H54 (cell line): ENCODE measurements around the gene OR1K1.
"Not testable (repeated sequence)": the region's sequence is repeated elsewhere in the genome, so short reads cannot be mapped to it uniquely, and the experiment has no call there.

ENCODE experiments used
- DNase-seq: peaks from one replicate; pipeline ENCODE4 v3.0.0; 2011; ENCODE audit warnings: low spot score, mixed read lengths; ENCODE audit not compliant: insufficient read length
- FAIRE-seq: peaks from 3 replicates; lab custom pipeline; 2011; peaks lifted over from hg19 to GRCh38; lab: Jason Lieb, UNC
- POLR2A ChIP-seq: IDR thresholded peaks from 2 replicates; pipeline ENCODE4 v1.6.1; 2011; ENCODE audit warnings: low read depth, mild to moderate bottlenecking, low read length

OR1K1 gene

DNA sequence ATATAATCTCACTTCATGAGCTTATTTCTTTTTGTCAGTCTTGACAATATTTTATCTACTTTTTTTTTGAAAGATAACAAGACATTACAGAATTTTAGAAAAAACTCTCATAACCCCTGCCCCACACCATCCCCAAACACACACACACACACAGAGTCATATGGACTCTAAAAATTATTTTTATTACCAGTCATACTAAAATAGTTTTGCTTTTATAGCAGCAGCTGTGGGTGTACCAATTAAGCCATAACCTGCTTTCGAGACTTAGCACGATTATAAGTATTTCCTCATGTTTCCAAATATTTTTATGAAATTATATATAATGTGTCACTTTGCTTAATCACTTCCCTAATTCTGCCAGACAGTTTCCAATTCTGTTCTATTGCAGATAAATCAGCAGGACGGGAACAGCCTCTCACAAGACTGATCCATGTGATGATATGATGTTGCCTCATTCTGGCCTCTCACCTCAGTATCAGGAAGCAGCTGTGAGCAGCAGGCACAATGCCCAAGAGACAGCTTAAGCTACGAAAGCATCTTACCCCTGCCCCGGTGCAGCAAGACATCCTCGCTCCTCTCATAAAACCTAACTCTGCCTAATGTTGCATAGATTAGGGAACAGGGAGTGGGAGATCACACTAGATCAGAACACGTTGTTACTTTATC, 21.5 kb downstream of the OR1K1 start:
- DNase-seq (no peak), FAIRE-seq (no peak)
- no peak for TF ChIP-seq POLR2A

DNA sequence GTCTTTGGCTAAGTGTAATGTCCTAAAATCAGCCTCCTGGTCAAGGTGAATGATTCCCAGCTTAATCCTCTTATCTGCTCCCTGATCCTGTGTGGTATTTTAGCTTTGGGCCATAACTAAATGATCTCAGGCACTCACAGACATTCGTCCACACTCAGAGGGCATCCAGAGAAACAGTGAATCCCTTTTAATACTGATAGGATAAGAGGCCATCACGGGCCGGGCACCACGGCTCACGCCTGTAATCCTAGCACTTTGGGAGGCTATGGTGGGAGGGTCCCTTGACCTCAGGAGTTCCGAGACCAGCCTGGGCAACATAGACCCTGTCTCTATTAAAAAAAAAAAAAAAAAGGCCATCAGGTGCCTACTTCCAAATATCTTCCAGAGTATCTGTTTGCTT, 22.1 kb downstream of the OR1K1 start:
- FAIRE-seq, result no peak

DNA sequence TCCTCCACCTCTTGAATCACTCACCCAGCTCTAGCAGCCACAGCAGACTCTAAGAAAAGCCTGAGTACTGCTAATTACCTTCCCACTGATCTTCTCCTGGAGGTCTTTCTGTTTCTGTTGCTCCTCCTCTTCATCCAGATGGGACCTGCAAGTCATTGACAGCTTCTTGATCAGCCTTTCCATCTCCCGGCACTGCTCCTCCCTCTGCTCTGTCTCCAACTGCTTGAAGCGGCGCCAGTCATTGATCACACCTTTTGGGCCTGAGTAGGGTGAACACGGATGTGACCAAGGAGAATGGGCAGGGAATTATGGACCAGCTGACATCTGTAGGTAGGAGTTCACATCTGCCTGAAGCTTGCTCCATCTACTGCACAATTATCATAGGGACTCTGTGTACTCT, 23.0 kb downstream of the OR1K1 start:
- TF ChIP-seq POLR2A, result no peak
- FAIRE-seq, result no peak
- no peak for DNase-seq

More for the DNA sequence above, 22.1 kb downstream of the OR1K1 start:
- no peak for TF ChIP-seq POLR2A
- no peak for DNase-seq

DNA sequence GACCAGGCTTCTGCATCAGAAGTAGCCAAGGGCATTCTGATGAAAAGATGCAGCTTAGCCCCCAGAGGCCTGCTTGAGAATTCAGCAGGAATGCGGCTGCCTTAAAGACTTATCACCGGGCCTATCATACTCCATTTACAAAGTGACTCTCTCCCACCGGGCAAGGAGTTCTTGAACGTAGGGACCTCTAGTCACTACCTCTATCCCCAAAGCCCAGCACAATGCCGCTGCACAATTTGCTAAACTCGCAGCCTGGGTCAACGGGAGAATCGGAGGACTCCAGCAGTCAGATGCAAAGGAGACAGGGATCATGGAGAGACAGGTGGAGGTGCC, 27.8 kb downstream of the OR1K1 start:
- no peak for FAIRE-seq
- peak; percentile 35 for DNase-seq
- no peak for TF ChIP-seq POLR2A

DNA sequence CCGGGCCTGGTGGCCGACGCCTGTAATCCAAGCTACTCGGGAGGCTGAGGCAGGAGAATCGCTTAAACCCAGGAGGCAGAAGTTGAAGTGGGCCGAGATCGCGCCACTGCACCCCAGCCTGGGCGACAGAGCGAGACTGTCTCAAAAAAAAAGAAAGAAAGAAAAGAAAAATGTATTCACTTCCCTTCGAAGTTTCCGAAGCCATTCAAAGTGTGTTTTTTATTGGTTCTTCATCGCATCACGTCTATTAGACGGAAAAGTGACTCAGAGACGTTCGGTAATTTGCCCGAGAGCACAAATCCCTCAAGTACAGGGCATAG, 29.0 kb downstream of the OR1K1 start:
- not testable (repeated sequence) for DNase-seq, FAIRE-seq

DNA sequence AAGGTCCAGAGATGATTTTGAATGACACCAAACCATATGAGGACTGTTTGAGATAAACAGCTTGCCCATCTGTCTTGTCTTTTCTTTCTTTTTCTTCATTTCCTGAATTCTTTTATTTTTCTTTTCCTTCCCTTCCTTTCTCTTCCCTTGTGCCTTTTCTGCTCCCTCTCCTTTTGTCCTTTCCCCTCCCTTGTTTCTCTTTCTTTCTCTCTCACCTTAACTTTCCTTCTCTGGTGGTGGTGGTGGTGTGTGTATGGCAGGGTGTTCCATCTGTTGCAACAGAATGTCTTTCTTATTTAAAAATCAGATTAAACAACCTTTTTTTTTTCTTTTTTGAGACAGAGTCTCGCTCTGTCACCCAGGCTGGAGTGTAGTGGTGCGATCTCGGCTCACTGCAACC, 32.3 kb downstream of the OR1K1 start:
- no peak for DNase-seq
- no peak for TF ChIP-seq POLR2A
- no peak for FAIRE-seq

DNA sequence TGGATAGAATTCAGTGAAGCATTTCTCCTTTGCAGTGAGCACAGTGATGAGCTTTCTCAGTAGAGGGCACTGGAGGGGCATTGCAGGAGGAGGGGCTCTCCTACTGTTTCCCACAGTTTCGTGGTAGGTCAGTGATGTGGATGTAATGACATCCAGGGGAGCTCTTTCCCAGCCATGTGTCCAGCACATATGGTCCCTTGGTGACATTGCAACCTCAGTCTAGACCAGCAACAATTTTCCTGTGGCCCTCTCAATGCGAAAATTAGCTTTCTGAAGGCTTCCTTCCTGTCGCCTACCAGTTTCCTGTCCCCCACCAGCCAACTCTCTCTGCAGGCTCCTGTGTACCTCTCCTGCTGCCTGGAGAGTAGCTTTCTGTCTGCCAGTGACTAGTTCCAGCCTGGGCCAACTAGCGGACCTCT, 35.4 kb downstream of the OR1K1 start:
- no peak for DNase-seq
- FAIRE-seq, result no peak
- no peak for TF ChIP-seq POLR2A

DNA sequence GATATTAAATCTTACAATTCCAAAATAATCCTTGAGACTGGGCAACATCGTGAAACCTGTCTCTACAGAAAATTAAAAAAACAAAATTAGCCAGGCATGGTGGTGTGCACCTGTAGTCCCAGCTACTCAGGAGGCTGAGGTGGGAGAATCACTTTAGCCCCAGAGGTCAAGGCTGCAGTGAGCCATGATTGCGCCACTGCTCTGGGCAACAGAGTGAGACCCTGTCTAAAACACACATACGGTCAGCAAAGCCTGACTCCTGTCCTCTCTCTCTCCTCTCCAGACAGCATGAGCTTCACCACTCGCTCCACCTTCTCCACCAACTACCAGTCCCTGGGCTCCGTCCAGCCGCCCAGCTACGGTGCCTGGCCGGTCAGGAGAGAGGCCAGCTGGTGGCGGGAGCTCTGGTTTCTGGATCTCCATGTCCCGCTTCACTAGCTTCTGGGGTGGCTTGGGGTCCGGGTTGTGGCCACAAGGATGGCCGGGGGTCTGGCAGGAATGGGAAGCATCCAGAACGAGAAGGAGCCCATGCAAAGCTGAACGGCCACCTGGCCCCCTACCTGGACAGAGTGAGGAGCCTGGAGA, 37.4 kb downstream of the OR1K1 start:
- TF ChIP-seq POLR2A, result no peak
- no peak for FAIRE-seq
- DNase-seq, result no peak

DNA sequence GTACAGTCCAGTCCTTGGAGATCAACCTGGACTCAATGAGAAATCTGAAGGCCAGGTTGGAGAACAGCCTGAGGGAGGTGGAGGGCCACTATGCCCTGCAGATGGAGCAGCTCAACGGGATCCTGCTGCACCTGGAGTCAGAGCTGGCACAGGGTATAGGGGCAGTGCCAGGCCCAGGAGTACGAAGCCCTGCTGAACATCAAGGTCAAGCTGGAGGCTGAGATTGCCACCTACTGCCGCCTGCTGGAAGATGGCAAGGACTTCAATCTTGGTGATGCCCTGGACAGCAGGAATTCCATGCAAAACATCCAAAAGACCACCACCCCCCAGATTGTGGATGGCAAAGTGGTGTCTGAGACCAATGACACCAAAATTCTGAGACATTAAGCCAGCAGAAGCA, 38.5 kb downstream of the OR1K1 start:
- not testable (repeated sequence) for DNase-seq, FAIRE-seq

DNA sequence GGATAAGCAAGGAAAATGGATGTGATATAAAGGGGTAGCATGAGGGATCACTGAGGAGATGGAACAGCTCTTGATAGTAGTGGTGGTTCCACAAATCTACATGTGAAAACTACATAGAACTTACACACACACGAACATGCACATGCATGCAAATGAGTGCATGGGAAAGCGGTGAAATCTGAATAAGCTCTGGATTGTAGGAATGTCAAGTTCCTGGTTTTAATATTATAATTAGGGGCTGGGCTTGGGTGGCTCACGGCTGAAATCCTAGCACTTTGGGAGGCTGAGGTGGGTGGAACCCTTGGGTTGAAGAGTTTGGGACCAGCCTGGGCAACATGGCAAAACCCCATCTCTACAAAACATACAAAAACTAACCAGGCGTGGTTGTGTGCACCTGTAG, 41.6 kb downstream of the OR1K1 start:
- no peak for DNase-seq
- no peak for TF ChIP-seq POLR2A
- no peak for FAIRE-seq

DNA sequence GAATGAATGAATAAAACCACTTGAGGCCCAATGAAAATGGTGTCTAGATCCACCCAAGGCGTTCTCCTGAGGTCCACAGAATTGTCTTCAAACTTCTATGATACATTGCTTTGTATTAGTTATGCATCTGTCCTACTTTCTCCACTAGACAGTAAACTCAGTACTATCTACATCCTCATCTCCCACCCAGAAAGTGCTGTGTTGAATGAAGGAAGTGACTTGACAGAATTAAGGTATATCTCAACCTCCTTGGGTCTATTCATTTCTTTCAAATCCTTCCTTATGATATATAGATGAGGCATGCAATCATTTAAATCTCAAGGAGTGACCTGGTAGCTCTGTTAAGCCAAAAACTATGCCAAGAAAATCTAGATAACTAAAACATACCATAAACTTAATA, 44.2 kb downstream of the OR1K1 start:
- no peak for TF ChIP-seq POLR2A
- DNase-seq (no peak), FAIRE-seq (peak; percentile 71)

DNA sequence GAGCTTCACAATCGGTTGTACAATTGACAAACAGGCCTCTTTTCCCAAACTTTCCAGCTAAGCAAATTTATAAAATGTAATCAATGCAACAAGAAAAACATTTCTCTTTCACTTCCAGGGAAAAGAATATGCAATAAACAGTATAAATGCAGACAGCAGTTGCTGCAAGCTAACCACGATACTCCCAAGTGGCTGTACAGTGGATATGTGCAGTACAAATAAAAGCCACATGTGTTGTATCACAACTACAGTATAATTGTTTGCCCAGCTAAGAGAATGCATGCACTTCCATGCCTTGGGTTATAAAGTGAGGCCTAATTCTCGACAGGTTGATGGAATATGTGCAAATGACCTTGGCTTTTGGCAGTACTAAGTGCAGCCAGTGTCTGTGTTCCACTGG, 45.2 kb downstream of the OR1K1 start:
- no peak for DNase-seq
- FAIRE-seq, result no peak
- no peak for TF ChIP-seq POLR2A

DNA sequence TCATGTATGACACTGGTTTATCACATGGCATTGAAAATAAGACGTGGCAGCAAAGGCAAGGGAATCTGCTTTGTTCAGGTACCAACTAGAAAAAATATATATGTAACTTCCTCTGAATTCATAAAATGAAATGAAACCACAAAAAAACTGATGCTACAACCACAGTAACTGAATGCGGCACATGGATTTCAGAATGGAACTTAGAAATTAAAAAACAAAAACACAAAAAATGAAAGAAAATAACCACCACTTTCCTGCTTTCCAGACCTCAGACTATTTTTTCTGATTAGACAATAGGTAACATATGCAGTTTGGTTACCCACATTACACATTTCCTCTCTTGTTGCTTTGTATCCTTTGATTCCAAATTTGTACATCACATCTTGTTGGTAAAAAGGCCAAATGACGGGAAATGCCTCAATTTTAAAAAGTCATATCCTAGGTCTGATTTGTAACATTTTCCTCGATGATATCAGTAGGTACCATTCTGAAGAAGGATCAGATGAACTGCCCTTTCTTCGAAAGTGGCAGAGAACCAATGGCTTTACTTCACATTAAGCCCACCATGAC, 46.5 kb downstream of the OR1K1 start:
- DNase-seq (no peak), FAIRE-seq (peak; percentile 88)
- TF ChIP-seq POLR2A, result no peak

DNA sequence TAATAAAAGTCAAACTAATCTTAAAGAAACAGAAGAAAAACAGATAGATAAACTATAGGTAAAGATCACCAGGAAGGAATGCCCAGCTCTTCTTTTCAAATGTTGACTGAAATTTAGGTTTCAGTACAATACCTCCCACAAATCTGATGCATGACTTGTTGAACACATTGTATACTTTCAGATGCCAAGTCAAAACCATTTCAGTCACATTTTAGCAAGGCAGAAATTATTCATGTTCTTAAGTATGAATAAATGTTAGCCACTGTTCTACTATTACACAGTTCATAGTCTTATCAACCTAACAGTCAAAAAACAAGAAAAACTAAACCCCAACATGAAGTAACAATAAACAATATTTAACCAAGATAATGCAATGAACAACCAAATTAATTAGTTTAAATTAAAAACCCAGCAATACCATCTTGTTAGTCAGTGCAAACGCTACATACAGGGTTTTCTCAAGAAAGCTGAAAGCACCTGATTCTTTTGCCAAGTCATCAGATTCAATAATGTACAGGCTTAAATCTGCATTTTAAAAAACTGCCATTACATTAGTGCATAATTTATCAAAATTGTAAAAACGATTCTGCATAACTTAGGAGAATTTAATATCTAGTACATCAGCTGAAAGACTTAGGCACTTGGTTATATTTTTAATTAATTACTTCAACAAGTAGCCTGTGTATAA, 48.5 kb downstream of the OR1K1 start:
- no peak for DNase-seq
- no peak for TF ChIP-seq POLR2A
- FAIRE-seq, result peak; percentile 92
